ENCODE data around the gene EXOC4.

GRCh38 chr7:134018306-134018705 is 765.4 kb downstream of the EXOC4 start:
- no peak for TF ChIP-seq SUZ12 (IDR thresholded peaks at IDR 0.05; ENCODE audit: extremely low read depth, insufficient read depth, insufficient read length)
- no peak for TF ChIP-seq YY1 (IDR thresholded peaks at IDR 0.05; ENCODE audit: insufficient read depth, insufficient read length)
- TF ChIP-seq ZNF274 (IDR thresholded peaks at IDR 0.05; ENCODE audit: low read depth, low read length): no peak

All from NT2/D1 (cell line).